Upper lobe of left lung (tissue), 6 donors: Measurements from ENCODE around the gene SIRPB1. TPM values are rescaled to one million over a fixed set of nuclear protein-coding genes. Genes with fewer than 3 reads are reported as not detected.
A peak's percentile ranks its signal among the peaks of the same experiment; 100 is the strongest.
"Not testable (repeated sequence)": the region's sequence is repeated elsewhere in the genome, so short reads cannot be mapped to it uniquely, and the experiment has no call there.

ENCODE experiments used
- ATAC-seq, 2 donors: fragments of 200-7000 bp; cut with Tn5 transposase; one replicate each; pipeline ENCODE4 v1.9.1; 2022; ENCODE audit warnings: mild to moderate bottlenecking in 2 of 2, moderate library complexity in 2 of 2; ENCODE audit not compliant: low FRiP score in 2 of 2
- DNase-seq, 2 donors: peaks; one replicate each; pipeline ENCODE4 v3.0.0-alpha.2; 2019 to 2020
- H3K27ac ChIP-seq, 4 donors: fragments of 200-600 bp; sonication (generic); one replicate each; pipeline ENCODE4 v1.5.1; 2016 to 2019
- H3K27me3 ChIP-seq, 4 donors: fragments of 200-600 bp; sonication (generic); one replicate each; pipeline ENCODE4 v1.5.1; 2017 to 2019
- H3K36me3 ChIP-seq, 4 donors: fragments of 200-600 bp; sonication (generic); one replicate each; pipeline ENCODE4 v1.5.1; 2016 to 2019
- H3K4me1 ChIP-seq, 4 donors: fragments of 200-600 bp; sonication (generic); one replicate each; pipeline ENCODE4 v1.5.1; 2018 to 2019
- H3K4me3 ChIP-seq, 4 donors: fragments of 200-600 bp; sonication (generic); one replicate each; pipeline ENCODE4 v1.5.1; 2017 to 2019; ENCODE audit warnings: mild to moderate bottlenecking in 2 of 4, moderate library complexity in 1 of 4
- H3K9me3 ChIP-seq, 4 donors: fragments of 200-600 bp; sonication (generic); one replicate each; pipeline ENCODE4 v1.5.1; 2018 to 2019
- CTCF ChIP-seq, 6 experiments: fragments of 450-650 bp in 4 of 6; fragments of 200-600 bp in 2 of 6; sonication (generic) in 2 of 6; IDR thresholded peaks; one replicate each; pipeline ENCODE4 v1.5.1; 2016 to 2019; ENCODE audit warnings: antibody characterized with exemption in 6 of 6
- EP300 ChIP-seq, 4 donors: sonication (generic); formaldehyde crosslinking; IDR thresholded peaks; one replicate each; pipeline ENCODE4 v1.5.1; 2017; ENCODE audit warnings: antibody characterized with exemption in 4 of 4, control low read depth in 2 of 4
- POLR2A ChIP-seq, 4 donors: fragments of 450-650 bp; IDR thresholded peaks; one replicate each; pipeline ENCODE4 v1.5.1; 2016 to 2017; ENCODE audit warnings: antibody characterized with exemption in 4 of 4, mild to moderate bottlenecking in 2 of 4
- POLR2AphosphoS5 ChIP-seq, 2 donors: sonication (generic); formaldehyde crosslinking; IDR thresholded peaks; one replicate each; pipeline ENCODE4 v1.5.1; 2017; ENCODE audit warnings: antibody characterized with exemption in 2 of 2
- WGBS, 2 donors: methylation state at CpG; one replicate each; pipeline ENCODE4 v1.1.5; 2017 to 2018; 5-methylcytosine and 5-hydroxymethylcytosine counted together
- total RNA-seq, 6 donors: library from RNA; depleted of rRNA in 4 of 6; stranded (reverse); fragments of >200 nt in 4 of 6; gene quantifications; one replicate each; pipeline versions ENCODE4 v1.1.0 to v1.2.1, GENCODE V29; 2016 to 2021
- donor health status: DM: no; HTN: no; CAD: no; lungs with moderate emphysema.
- donor health status: DM: no; HTN: yes; CAD: no; lungs with severe emphysema.

SIRPB1 gene
- total RNA-seq, 6 donors from 2014 or later: 15.7 to 52.0 (median 25.3) TPM

GRCh38 chr20:1588533-1589460, 31.0 kb downstream of the SIRPB1 start:
- DNase-seq: no peak
- Histone ChIP-seq H3K4me3 (no peak overlapping the region), H3K27me3 (no peaks in the 10 kb centered on the region), H3K9me3 (no peaks in the 10 kb centered on the region), H3K4me1 (no peaks in the 10 kb centered on the region), H3K27ac (peak overlapping the region in 2 of 4 donors; percentile 18 to 67), H3K36me3 (no peaks in the 10 kb centered on the region)
- TF ChIP-seq EP300 (IDR thresholded peaks at IDR 0.05): no peak
- no peak for TF ChIP-seq CTCF (IDR thresholded peaks at IDR 0.05)
- WGBS, 2 donors: 69% methylated on average over 7 of the region's 9 CpGs; no CpG with 5 or more reads in 1 of the 2 donors
- no peak for ATAC-seq

DNA sequence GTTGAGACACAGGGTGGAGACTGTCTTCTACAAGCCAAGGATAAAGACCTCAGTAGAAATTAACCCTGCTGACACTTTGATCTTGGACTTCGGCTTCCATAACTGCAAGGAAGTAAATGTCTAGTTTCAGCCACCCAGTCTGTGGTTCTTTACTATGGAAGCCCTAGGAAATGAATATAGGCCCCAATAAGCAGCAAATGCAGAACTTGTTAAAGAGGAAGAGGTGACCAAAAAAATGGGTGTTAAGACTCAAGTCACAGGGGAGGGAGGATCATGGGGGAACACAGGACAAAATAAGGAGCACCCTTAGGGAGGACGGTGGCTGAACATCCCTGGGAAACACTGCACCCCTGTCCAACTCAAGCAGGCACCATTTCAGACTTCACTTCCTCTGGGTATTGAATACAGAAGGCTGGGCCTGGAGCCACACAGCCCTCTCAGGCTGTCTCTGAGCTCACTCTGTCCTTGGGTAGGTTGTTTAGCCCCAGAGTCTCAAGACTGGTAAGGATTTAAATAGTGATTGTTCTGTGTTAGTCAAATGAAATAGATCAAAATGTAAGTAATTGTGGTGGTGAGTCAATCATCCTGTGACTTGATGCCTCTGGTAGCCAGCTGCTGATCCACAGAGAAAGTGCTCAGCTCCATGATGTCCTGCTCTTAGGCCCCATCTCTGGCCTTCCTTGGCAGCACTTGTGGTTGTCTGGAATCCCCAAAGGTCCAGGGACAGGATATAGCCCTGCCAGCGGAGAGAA, 31.9 kb downstream of the SIRPB1 start:
- Histone ChIP-seq H3K27ac (peak overlapping the region in 2 of 4 donors; percentile 18 to 67), H3K27me3 (no peaks in the 10 kb centered on the region), H3K9me3 (no peaks in the 10 kb centered on the region), H3K36me3 (no peaks in the 10 kb centered on the region), H3K4me1 (no peaks in the 10 kb centered on the region), H3K4me3 (no peak overlapping the region)
- TF ChIP-seq POLR2AphosphoS5 (IDR thresholded peaks at IDR 0.05) (no peak), POLR2A (IDR thresholded peaks at IDR 0.05) (no peak), EP300 (IDR thresholded peaks at IDR 0.05) (no peak), CTCF (IDR thresholded peaks at IDR 0.05) (no peak)
- DNase-seq (no peak), ATAC-seq (no peak)
- WGBS, 2 donors: 89% methylated on average over 2 of the region's 3 CpGs; no CpG with 5 or more reads in 1 of the 2 donors

- Histone ChIP-seq H3K4me1 (no peaks in the 10 kb centered on the region), H3K9me3 (no peaks in the 10 kb centered on the region), H3K27ac (no peak overlapping the region), H3K27me3 (no peaks in the 10 kb centered on the region), H3K4me3 (no peak overlapping the region), H3K36me3 (no peaks in the 10 kb centered on the region)
- DNase-seq (no peak), ATAC-seq (no peak)
- TF ChIP-seq POLR2AphosphoS5 (IDR thresholded peaks at IDR 0.05): no peak
- no peak for TF ChIP-seq EP300 (IDR thresholded peaks at IDR 0.05)
- no peak for TF ChIP-seq CTCF (IDR thresholded peaks at IDR 0.05)
- TF ChIP-seq POLR2A (IDR thresholded peaks at IDR 0.05): no peak
- WGBS, 2 donors: 90 to 95% methylated on average over 6 of the region's 6 CpGs
Observed at GRCh38 chr20:1579488-1579887, 40.3 kb downstream of the SIRPB1 start.

- Histone ChIP-seq H3K27ac (no peak overlapping the region), H3K27me3 (no peaks in the 10 kb centered on the region), H3K9me3 (no peaks in the 10 kb centered on the region), H3K4me1 (no peaks in the 10 kb centered on the region), H3K36me3 (no peaks in the 10 kb centered on the region), H3K4me3 (no peak overlapping the region)
- TF ChIP-seq POLR2AphosphoS5 (IDR thresholded peaks at IDR 0.05) (no peak), POLR2A (IDR thresholded peaks at IDR 0.05) (no peak), EP300 (IDR thresholded peaks at IDR 0.05) (no peak), CTCF (IDR thresholded peaks at IDR 0.05) (no peak)
- 90 to 93% methylated on average over 4 of the region's 4 CpGs for WGBS, 2 donors
- ATAC-seq (no peak), DNase-seq (no peak)
Observed at GRCh38 chr20:1577906-1578305, 41.9 kb downstream of the SIRPB1 start.

DNA sequence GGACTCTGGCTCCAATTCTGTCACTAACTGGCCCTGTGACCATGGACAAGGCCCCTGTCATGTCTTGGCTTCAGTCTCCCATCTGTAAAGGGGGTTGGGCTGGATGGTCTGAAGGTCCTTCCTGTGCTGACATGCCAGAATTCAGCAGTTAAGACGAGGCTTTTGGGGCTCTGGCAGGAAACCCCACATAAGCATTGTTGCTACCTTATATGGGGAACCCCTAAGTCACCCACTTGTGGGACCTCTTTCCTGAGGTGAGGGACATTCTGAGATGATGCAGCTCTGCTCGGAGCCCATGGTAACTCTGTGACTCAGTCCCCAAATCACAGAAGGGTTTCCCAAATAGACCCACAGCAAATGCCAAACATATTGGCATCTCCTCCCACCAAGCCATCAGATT, 42.5 kb downstream of the SIRPB1 start:
- H3K9me3 ChIP-seq, H3K36me3 ChIP-seq, H3K4me1 ChIP-seq, H3K4me3 ChIP-seq, H3K27ac ChIP-seq, DNase-seq, ATAC-seq, H3K27me3 ChIP-seq: not testable (repeated sequence)
- 60% methylated on average over 2 of the region's 2 CpGs; no CpG with 5 or more reads in 1 of the 2 donors for WGBS, 2 donors
